ENCODE results near the gene STX11. TPM values are rescaled to one million over a fixed set of nuclear protein-coding genes. Genes with fewer than 3 reads are reported as not detected.

Gene STX11
- total RNA-seq, 1 experiment from 2014 or later: 0.17 TPM

DNA sequence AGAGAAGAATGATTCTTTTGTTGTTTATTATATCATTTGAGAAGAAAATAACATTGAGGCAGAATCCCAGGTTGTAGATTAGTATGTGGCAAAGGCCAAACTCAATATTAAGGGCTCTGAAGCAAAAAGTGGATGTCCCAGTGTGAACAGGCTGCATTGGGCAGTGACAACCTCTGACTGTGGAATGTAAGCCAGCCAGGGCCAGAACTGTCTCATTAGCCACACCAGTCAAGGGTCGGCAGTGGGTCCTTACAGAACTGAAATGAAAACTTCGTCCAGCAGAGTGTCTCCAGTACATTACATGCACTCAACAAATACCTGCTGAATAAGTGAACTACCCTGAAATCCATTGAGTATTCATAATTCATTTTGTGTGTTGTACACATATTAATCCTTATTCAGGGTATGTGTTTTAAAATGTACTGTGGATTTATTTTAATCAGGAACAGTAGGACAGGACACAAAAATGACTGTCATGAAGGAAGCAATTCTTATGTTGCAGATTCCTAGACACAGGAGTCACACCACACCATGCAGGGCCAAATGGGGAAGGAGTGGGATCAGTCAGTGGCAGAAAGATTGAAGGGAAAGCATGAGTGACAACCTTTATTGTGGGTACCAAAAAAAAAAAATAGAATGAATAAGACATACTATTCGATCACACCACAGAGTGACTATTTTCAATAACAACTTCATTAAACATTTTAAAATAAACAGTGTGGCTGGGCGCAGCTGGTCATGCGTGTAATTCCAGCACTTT lies 69.9 kb downstream of the STX11 start:
- Mint-ChIP-seq H3K4me1 (peaks cover 19% of the 10 kb centered on the region), H3K27me3 (ENCODE audit: low read depth) (no peaks in the 10 kb centered on the region), H3K4me3 (no peak overlapping the region), H3K36me3 (peaks cover 4% of the 10 kb centered on the region), H3K9me3 (peaks cover 14% of the 10 kb centered on the region), H3K27ac (no peak overlapping the region)
- POLR2A ChIA-PET: no interaction called here
- DNase-seq (ENCODE audit: low spot score) (no peak), ATAC-seq (no peak)
- CTCF ChIA-PET: interaction anchor here (2.3 kb wide), 1 partner anchor 12 kb away, joined by 12 read pairs; no protein-coding TSS in a partner anchor
- TF ChIP-seq FOXP1 (CRISPR knock-in tag; IDR thresholded peaks at IDR 0.05; ENCODE audit: borderline replicate concordance) (no peak), NFE2L1 (CRISPR knock-in tag; IDR thresholded peaks at IDR 0.05) (no peak)
- TF ChIP-seq, protein P1, sequence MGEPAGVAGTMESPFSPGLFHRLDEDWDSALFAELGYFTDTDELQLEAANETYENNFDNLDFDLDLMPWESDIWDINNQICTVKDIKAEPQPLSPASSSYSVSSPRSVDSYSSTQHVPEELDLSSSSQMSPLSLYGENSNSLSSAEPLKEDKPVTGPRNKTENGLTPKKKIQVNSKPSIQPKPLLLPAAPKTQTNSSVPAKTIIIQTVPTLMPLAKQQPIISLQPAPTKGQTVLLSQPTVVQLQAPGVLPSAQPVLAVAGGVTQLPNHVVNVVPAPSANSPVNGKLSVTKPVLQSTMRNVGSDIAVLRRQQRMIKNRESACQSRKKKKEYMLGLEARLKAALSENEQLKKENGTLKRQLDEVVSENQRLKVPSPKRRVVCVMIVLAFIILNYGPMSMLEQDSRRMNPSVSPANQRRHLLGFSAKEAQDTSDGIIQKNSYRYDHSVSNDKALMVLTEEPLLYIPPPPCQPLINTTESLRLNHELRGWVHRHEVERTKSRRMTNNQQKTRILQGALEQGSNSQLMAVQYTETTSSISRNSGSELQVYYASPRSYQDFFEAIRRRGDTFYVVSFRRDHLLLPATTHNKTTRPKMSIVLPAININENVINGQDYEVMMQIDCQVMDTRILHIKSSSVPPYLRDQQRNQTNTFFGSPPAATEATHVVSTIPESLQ (CRISPR knock-in tag; IDR thresholded peaks at IDR 0.05): no peak

DNA sequence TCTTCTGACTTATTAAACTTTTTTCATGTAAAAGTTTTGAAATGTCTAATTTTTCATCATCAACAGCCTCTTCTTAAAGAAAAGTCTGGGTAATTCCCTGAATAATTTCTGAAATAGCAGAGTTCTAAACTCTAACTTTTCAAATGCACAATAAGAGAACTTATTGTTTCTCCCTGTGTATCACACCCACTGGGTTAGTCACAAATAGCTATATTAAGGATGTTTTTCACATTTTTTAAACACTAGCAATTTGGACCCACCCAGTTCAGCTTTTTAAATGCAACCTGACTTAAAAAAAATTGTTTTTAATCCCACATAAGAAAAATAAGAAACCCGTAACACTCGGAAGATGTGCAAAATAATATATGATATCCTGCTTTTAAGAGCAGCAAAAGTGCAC lies 73.4 kb downstream of the STX11 start:
- ChIA-PET POLR2A (no interaction called here), CTCF (no interaction called here)
- ATAC-seq: no peak
- Mint-ChIP-seq H3K9me3 (no peaks in the 10 kb centered on the region), H3K27me3 (ENCODE audit: low read depth) (no peaks in the 10 kb centered on the region; the same call in 1 of the 2 replicates), H3K36me3 (no peaks in the 10 kb centered on the region), H3K27ac (no peak overlapping the region), H3K4me3 (no peak overlapping the region), H3K4me1 (no peaks in the 10 kb centered on the region; the same call in 1 of the 2 replicates)
- no peak for DNase-seq (ENCODE audit: low spot score)
- TF ChIP-seq, protein P2, sequence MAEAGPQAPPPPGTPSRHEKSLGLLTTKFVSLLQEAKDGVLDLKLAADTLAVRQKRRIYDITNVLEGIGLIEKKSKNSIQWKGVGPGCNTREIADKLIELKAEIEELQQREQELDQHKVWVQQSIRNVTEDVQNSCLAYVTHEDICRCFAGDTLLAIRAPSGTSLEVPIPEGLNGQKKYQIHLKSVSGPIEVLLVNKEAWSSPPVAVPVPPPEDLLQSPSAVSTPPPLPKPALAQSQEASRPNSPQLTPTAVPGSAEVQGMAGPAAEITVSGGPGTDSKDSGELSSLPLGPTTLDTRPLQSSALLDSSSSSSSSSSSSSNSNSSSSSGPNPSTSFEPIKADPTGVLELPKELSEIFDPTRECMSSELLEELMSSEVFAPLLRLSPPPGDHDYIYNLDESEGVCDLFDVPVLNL (CRISPR knock-in tag; IDR thresholded peaks at IDR 0.05; ENCODE audit: borderline replicate concordance, low read depth): no peak
- TF ChIP-seq, protein P1 (CRISPR knock-in tag; IDR thresholded peaks at IDR 0.05): no peak
- TF ChIP-seq ZBTB21 (CRISPR knock-in tag; IDR thresholded peaks at IDR 0.05; ENCODE audit: borderline replicate concordance): no peak
- TF ChIP-seq, protein P3, sequence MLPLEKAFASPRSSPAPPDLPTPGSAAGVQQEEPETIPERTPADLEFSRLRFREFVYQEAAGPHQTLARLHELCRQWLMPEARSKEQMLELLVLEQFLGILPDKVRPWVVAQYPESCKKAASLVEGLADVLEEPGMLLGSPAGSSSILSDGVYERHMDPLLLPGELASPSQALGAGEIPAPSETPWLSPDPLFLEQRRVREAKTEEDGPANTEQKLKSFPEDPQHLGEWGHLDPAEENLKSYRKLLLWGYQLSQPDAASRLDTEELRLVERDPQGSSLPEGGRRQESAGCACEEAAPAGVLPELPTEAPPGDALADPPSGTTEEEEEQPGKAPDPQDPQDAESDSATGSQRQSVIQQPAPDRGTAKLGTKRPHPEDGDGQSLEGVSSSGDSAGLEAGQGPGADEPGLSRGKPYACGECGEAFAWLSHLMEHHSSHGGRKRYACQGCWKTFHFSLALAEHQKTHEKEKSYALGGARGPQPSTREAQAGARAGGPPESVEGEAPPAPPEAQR (CRISPR knock-in tag; IDR thresholded peaks at IDR 0.05): no peak
- TF ChIP-seq, protein P4, sequence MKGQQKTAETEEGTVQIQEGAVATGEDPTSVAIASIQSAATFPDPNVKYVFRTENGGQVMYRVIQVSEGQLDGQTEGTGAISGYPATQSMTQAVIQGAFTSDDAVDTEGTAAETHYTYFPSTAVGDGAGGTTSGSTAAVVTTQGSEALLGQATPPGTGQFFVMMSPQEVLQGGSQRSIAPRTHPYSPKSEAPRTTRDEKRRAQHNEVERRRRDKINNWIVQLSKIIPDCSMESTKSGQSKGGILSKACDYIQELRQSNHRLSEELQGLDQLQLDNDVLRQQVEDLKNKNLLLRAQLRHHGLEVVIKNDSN (CRISPR knock-in tag; IDR thresholded peaks at IDR 0.05): no peak
- TF ChIP-seq, protein P5, sequence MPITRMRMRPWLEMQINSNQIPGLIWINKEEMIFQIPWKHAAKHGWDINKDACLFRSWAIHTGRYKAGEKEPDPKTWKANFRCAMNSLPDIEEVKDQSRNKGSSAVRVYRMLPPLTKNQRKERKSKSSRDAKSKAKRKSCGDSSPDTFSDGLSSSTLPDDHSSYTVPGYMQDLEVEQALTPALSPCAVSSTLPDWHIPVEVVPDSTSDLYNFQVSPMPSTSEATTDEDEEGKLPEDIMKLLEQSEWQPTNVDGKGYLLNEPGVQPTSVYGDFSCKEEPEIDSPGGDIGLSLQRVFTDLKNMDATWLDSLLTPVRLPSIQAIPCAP (CRISPR knock-in tag; IDR thresholded peaks at IDR 0.05): no peak
- TF ChIP-seq SP1 (CRISPR knock-in tag; conservative IDR thresholded peaks at IDR 0.05): no peak
- TF ChIP-seq MYBL2 (CRISPR knock-in tag; IDR thresholded peaks at IDR 0.05): no peak
- no peak for TF ChIP-seq ZNF423 (CRISPR knock-in tag; IDR thresholded peaks at IDR 0.05)
- TF ChIP-seq, protein P6, sequence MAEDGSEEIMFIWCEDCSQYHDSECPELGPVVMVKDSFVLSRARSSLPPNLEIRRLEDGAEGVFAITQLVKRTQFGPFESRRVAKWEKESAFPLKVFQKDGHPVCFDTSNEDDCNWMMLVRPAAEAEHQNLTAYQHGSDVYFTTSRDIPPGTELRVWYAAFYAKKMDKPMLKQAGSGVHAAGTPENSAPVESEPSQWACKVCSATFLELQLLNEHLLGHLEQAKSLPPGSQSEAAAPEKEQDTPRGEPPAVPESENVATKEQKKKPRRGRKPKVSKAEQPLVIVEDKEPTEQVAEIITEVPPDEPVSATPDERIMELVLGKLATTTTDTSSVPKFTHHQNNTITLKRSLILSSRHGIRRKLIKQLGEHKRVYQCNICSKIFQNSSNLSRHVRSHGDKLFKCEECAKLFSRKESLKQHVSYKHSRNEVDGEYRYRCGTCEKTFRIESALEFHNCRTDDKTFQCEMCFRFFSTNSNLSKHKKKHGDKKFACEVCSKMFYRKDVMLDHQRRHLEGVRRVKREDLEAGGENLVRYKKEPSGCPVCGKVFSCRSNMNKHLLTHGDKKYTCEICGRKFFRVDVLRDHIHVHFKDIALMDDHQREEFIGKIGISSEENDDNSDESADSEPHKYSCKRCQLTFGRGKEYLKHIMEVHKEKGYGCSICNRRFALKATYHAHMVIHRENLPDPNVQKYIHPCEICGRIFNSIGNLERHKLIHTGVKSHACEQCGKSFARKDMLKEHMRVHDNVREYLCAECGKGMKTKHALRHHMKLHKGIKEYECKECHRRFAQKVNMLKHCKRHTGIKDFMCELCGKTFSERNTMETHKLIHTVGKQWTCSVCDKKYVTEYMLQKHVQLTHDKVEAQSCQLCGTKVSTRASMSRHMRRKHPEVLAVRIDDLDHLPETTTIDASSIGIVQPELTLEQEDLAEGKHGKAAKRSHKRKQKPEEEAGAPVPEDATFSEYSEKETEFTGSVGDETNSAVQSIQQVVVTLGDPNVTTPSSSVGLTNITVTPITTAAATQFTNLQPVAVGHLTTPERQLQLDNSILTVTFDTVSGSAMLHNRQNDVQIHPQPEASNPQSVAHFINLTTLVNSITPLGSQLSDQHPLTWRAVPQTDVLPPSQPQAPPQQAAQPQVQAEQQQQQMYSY (CRISPR knock-in tag; IDR thresholded peaks at IDR 0.05): no peak
